Endothelial cell of umbilical vein (primary cell): ENCODE measurements around the gene C4orf50.

ENCODE experiments used
- EZH2 ChIP-seq: IDR thresholded peaks from 2 replicates; pipeline ENCODE4 v1.6.1; 2012; ENCODE audit warnings: borderline replicate concordance, low read depth, mild to moderate bottlenecking, moderate library complexity, low read length, inconsistent platforms; ENCODE audit not compliant: severe bottlenecking
- POLR2AphosphoS5 ChIP-seq: IDR thresholded peaks from 2 replicates; pipeline ENCODE4 v1.6.1; 2012; ENCODE audit warnings: low read depth, mild to moderate bottlenecking, control low read depth, low read length, moderate library complexity; ENCODE audit not compliant: insufficient read depth

- TF ChIP-seq POLR2AphosphoS5 (no peak), EZH2 (no peak)
Measured at GRCh38 chr4:5884796-5885195, 133.4 kb downstream of the C4orf50 start.
